Upper lobe of left lung (tissue), 4 donors: Measurements from ENCODE around the gene EIF4G3.

Source experiments
- CTCF ChIP-seq, 6 experiments: fragments of 450-650 bp in 4 of 6; fragments of 200-600 bp in 2 of 6; sonication (generic) in 2 of 6; IDR thresholded peaks; one replicate each; pipeline ENCODE4 v1.5.1; 2016 to 2019; ENCODE audit warnings: antibody characterized with exemption in 6 of 6
- POLR2A ChIP-seq, 4 donors: fragments of 450-650 bp; IDR thresholded peaks; one replicate each; pipeline ENCODE4 v1.5.1; 2016 to 2017; ENCODE audit warnings: antibody characterized with exemption in 4 of 4, mild to moderate bottlenecking in 2 of 4

- TF ChIP-seq CTCF (IDR thresholded peaks at IDR 0.05) (no peak), POLR2A (IDR thresholded peaks at IDR 0.05) (no peak)
Observed at GRCh38 chr1:21028520-21029145, 148.1 kb downstream of the EIF4G3 start.
